Measurements from ENCODE around the gene IER5L.

DNA sequence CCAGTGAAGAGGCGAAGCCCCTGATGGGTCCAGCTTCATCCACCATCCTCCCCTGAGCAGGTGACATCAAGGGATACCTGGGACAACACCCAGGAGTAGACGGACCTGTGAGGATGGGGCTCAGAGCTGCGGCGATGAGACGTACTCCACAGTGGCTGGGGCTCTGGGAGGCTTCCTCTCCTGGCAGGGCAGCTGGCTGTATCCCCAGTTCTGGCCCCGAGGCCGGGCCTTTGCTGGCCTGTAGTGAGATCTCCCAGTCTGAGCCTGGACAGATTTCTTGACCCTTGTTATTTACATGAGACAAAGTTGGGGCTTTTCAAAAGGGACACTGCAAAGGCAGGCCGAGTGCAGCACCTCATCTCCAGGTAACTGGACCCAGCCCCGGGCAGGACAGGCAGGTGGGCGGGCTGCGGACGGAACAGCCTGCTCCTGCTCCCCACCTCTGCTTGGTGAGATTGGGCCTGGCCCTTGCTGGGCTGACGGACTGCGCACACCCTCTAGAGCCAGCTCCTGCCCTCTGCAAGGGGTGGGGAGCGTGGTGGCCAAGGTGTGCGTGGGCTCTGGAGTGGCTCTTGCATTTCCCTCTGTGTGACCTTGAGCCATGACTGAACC lies 23.1 kb downstream of the IER5L start:
- TF ChIP-seq YY1 (IDR thresholded peaks at IDR 0.05) (no peak), FOXA1 (IDR thresholded peaks at IDR 0.05) (no peak), GABPA (IDR thresholded peaks at IDR 0.05 in 1 of 2, conservative IDR thresholded peaks at IDR 0.05 in 1 of 2) (no peak), JUND (IDR thresholded peaks at IDR 0.05) (no peak), SP1 (IDR thresholded peaks at IDR 0.05) (no peak), RAD21 (IDR thresholded peaks at IDR 0.05) (no peak), RXRA (IDR thresholded peaks at IDR 0.05) (no peak), TAF1 (conservative IDR thresholded peaks at IDR 0.05) (no peak), EGR1 (IDR thresholded peaks at IDR 0.05; ENCODE audit: low read depth in 2 of 2) (no peak)
- TF ChIP-seq, protein P1, sequence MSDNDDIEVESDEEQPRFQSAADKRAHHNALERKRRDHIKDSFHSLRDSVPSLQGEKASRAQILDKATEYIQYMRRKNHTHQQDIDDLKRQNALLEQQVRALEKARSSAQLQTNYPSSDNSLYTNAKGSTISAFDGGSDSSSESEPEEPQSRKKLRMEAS (IDR thresholded peaks at IDR 0.05), result no peak
- TF ChIP-seq, protein P2, sequence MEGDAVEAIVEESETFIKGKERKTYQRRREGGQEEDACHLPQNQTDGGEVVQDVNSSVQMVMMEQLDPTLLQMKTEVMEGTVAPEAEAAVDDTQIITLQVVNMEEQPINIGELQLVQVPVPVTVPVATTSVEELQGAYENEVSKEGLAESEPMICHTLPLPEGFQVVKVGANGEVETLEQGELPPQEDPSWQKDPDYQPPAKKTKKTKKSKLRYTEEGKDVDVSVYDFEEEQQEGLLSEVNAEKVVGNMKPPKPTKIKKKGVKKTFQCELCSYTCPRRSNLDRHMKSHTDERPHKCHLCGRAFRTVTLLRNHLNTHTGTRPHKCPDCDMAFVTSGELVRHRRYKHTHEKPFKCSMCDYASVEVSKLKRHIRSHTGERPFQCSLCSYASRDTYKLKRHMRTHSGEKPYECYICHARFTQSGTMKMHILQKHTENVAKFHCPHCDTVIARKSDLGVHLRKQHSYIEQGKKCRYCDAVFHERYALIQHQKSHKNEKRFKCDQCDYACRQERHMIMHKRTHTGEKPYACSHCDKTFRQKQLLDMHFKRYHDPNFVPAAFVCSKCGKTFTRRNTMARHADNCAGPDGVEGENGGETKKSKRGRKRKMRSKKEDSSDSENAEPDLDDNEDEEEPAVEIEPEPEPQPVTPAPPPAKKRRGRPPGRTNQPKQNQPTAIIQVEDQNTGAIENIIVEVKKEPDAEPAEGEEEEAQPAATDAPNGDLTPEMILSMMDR (IDR thresholded peaks at IDR 0.05; ENCODE audit: low read depth, low read length, missing input control), result no peak
- TF ChIP-seq, protein P3, sequence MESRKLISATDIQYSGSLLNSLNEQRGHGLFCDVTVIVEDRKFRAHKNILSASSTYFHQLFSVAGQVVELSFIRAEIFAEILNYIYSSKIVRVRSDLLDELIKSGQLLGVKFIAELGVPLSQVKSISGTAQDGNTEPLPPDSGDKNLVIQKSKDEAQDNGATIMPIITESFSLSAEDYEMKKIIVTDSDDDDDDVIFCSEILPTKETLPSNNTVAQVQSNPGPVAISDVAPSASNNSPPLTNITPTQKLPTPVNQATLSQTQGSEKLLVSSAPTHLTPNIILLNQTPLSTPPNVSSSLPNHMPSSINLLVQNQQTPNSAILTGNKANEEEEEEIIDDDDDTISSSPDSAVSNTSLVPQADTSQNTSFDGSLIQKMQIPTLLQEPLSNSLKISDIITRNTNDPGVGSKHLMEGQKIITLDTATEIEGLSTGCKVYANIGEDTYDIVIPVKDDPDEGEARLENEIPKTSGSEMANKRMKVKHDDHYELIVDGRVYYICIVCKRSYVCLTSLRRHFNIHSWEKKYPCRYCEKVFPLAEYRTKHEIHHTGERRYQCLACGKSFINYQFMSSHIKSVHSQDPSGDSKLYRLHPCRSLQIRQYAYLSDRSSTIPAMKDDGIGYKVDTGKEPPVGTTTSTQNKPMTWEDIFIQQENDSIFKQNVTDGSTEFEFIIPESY (IDR thresholded peaks at IDR 0.05), result no peak
- TF ChIP-seq, protein P4, sequence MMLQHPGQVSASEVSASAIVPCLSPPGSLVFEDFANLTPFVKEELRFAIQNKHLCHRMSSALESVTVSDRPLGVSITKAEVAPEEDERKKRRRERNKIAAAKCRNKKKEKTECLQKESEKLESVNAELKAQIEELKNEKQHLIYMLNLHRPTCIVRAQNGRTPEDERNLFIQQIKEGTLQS (IDR thresholded peaks at IDR 0.05), result no peak

Measured in liver (tissue), 3 donors.